Endothelial cell of umbilical vein (primary cell): ENCODE results near the gene NGEF.

Experiments used
- CTCF ChIP-seq, 2 donors: IDR thresholded peaks; 1 replicate in 1 of 2; 2 replicates in 1 of 2; pipeline ENCODE4 v1.5.1; 2011; ENCODE audit warnings: low read length in 2 of 2, mild to moderate bottlenecking in 2 of 2, moderate library complexity in 2 of 2, control low read depth in 1 of 2, inconsistent platforms in 1 of 2, low read depth in 1 of 2; ENCODE audit not compliant: insufficient read depth in 1 of 2; ENCODE audit errors: extremely low read depth in 1 of 2
- EZH2 ChIP-seq: IDR thresholded peaks from 2 replicates; pipeline ENCODE4 v1.6.1; 2012; ENCODE audit warnings: borderline replicate concordance, low read depth, mild to moderate bottlenecking, moderate library complexity, low read length, inconsistent platforms; ENCODE audit not compliant: severe bottlenecking
- POLR2A ChIP-seq: IDR thresholded peaks from 2 replicates; pipeline ENCODE4 v1.6.1; 2012; ENCODE audit warnings: low read depth, mild to moderate bottlenecking, control low read depth, low read length

- TF ChIP-seq CTCF (IDR thresholded peaks at IDR 0.05; ENCODE audit: extremely low read depth in 1 of 2, insufficient read depth in 1 of 2, low read depth in 1 of 2, low read length in 2 of 2) = no peak
- TF ChIP-seq POLR2A = no peak
- no peak for TF ChIP-seq EZH2
These were observed 43.0 kb downstream of the NGEF start for GRCh38 chr2:232970051-232970450.
